Measurements from ENCODE around the gene LMO7.

GRCh38 chr13:75836441-75836840 lies 200.3 kb downstream of the LMO7 start:
- TF ChIP-seq CTCF (IDR thresholded peaks at IDR 0.05; ENCODE audit: low read length) (no peak), EZH2 (IDR thresholded peaks at IDR 0.05; ENCODE audit: borderline replicate concordance, low read length) (no peak)
